ENCODE data around the gene CTSW. TPM values are rescaled to one million over a fixed set of nuclear protein-coding genes. Genes with fewer than 3 reads are reported as not detected.

Gene CTSW
- total RNA-seq, 2 experiments from 2014 or later: 124 to 126 TPM

- Mint-ChIP-seq H3K4me3 (peak overlapping the region; percentile 90), H3K27ac (peak overlapping the region; percentile 99), H3K9me3 (no peaks in the 10 kb centered on the region), H3K27me3 (no peaks in the 10 kb centered on the region), H3K4me1 (ENCODE audit: low read depth) (peaks cover 39% of the 10 kb centered on the region), H3K36me3 (ENCODE audit: low read depth) (peaks cover 65% of the 10 kb centered on the region)
- POLR2A ChIA-PET: interaction anchor here (0.7 to 29.8 kb wide), 12 partner anchors 9 to 435 kb away, joined by 3 to 560 read pairs (median 4); partner anchors contain the start of genes CCDC85B, CTSW, EFEMP2 and FAM89B
- TF ChIP-seq CTCF (IDR thresholded peaks at IDR 0.05): no peak
- intact Hi-C loops (cut with micrococcal nuclease): no loop called here
- CTCF ChIA-PET: interaction anchor here (0.7 to 12.3 kb wide), 12 partner anchors 12 to 146 kb away, joined by 3 to 283 read pairs (median 4); partner anchors contain the start of genes CCDC85B, CTSW, FIBP and KAT5
- no peak for DNase-seq
- ATAC-seq: no peak
Measured at GRCh38 chr11:65858681-65859087, 21.0 kb upstream of the CTSW start.

- H3K4me3 Mint-ChIP-seq: peak overlapping the region; percentile 90
- POLR2A ChIA-PET: interaction anchor here (0.6 to 29.8 kb wide), 18 partner anchors 7 to 359 kb away, joined by 3 to 560 read pairs (median 3); partner anchors contain the start of genes BANF1, CCDC85B, CTSW and EFEMP2
- TF ChIP-seq CTCF (IDR thresholded peaks at IDR 0.05): no peak
Measured at GRCh38 chr11:65859095-65859811, 20.4 kb upstream of the CTSW start.

GRCh38 chr11:65859812-65860277 is 19.8 kb upstream of the CTSW start:
- POLR2A ChIA-PET: interaction anchor here (0.6 to 29.8 kb wide), 17 partner anchors 8 to 360 kb away, joined by 3 to 560 read pairs (median 3); partner anchors contain the start of genes BANF1, CCDC85B, CTSW and EFEMP2

More at GRCh38 chr11:65859095-65859811, 20.4 kb upstream of the CTSW start:
- H3K4me1 Mint-ChIP-seq (ENCODE audit: low read depth): peaks cover 37% of the 10 kb centered on the region
- peak; percentile 100 for DNase-seq
- H3K27me3 Mint-ChIP-seq: no peaks in the 10 kb centered on the region
- H3K27ac Mint-ChIP-seq: peak overlapping the region; percentile 99
- peak; percentile 72 for ATAC-seq
- intact Hi-C loops (cut with micrococcal nuclease): no loop called here
- H3K9me3 Mint-ChIP-seq: no peaks in the 10 kb centered on the region
- H3K36me3 Mint-ChIP-seq (ENCODE audit: low read depth): peaks cover 62% of the 10 kb centered on the region
- CTCF ChIA-PET: interaction anchor here (0.7 to 12.3 kb wide), 28 partner anchors 11 to 456 kb away, joined by 3 to 283 read pairs (median 4); partner anchors contain the start of genes AP5B1, BANF1, CCDC85B and CTSW

GRCh38 chr11:65860278-65861164 is 19.1 kb upstream of the CTSW start, which contains the start of gene MUS81:
Gene MUS81 (plus strand): TSS chr11:65860433. CDS start chr11:65860754, 321 bp downstream.
- peak within 1 kb of the TSS; percentile 99 for H3K27ac Mint-ChIP-seq
- H3K4me3 Mint-ChIP-seq: peak within 1 kb of the TSS; percentile 90
- no peaks in the 10 kb centered on the region for H3K9me3 Mint-ChIP-seq
- TF ChIP-seq CTCF (IDR thresholded peaks at IDR 0.05): peak; percentile 95
- peak; percentile 98 for DNase-seq
- H3K4me1 Mint-ChIP-seq (ENCODE audit: low read depth): peaks cover 27% of the 10 kb centered on the region
- POLR2A ChIA-PET: interaction anchor here (0.7 to 29.8 kb wide), 18 partner anchors 7 to 326 kb away, joined by 3 to 560 read pairs (median 3); partner anchors contain the start of genes BANF1, CCDC85B, CTSW and EFEMP2
- CTCF ChIA-PET: interaction anchor here (0.7 to 12.3 kb wide), 29 partner anchors 10 to 455 kb away, joined by 3 to 283 read pairs (median 4); partner anchors contain the start of genes AP5B1, BANF1, C11orf68 and CCDC85B
- peak; percentile 32 for ATAC-seq
- no peaks in the 10 kb centered on the region for H3K27me3 Mint-ChIP-seq
- intact Hi-C loops (cut with micrococcal nuclease): no loop called here
- H3K36me3 Mint-ChIP-seq (ENCODE audit: low read depth): peaks cover 53% of the 10 kb centered on the region

More at GRCh38 chr11:65859812-65860277, 19.8 kb upstream of the CTSW start:
- CTCF ChIA-PET: interaction anchor here (0.7 to 12.3 kb wide), 29 partner anchors 11 to 456 kb away, joined by 3 to 283 read pairs (median 4); partner anchors contain the start of genes AP5B1, BANF1, C11orf68 and CCDC85B
- Mint-ChIP-seq H3K36me3 (ENCODE audit: low read depth) (peaks cover 56% of the 10 kb centered on the region), H3K4me1 (ENCODE audit: low read depth) (peaks cover 32% of the 10 kb centered on the region), H3K4me3 (peak overlapping the region; percentile 90), H3K9me3 (no peaks in the 10 kb centered on the region), H3K27me3 (no peaks in the 10 kb centered on the region), H3K27ac (peak overlapping the region; percentile 99)
- no peak for ATAC-seq
- DNase-seq: no peak
- intact Hi-C loops (cut with micrococcal nuclease): no loop called here
- TF ChIP-seq CTCF (IDR thresholded peaks at IDR 0.05): no peak
